Stomach (tissue), 9 donors: ENCODE measurements around the gene HLA-DMA. TPM values are rescaled to one million over a fixed set of nuclear protein-coding genes. Genes with fewer than 3 reads are reported as not detected.

ENCODE experiments used
- DNase-seq, 2 donors: peaks; one replicate each; pipeline versions ENCODE4 v3.0.0 to v3.0.0-alpha.2; 2013 to 2019
- H3K27ac ChIP-seq, 5 donors: fragments of 200-600 bp in 4 of 5; sonication (generic) in 4 of 5; one replicate each; pipeline ENCODE4 v1.5.1; 2013 to 2019; ENCODE audit warnings: mild to moderate bottlenecking in 1 of 5, moderate library complexity in 1 of 5
- H3K27me3 ChIP-seq, 3 donors: fragments of 200-600 bp; sonication (generic); one replicate each; pipeline ENCODE4 v1.5.1; 2017 to 2019; ENCODE audit warnings: mixed run types in 1 of 3
- H3K36me3 ChIP-seq, 4 donors: fragments of 200-600 bp; sonication (generic); 1 replicate in 3 of 4; 2 replicates in 1 of 4; pipeline ENCODE4 v1.5.1; 2016 to 2019
- H3K4me1 ChIP-seq, 4 donors: fragments of 200-600 bp; sonication (generic); one replicate each; pipeline ENCODE4 v1.5.1; 2016 to 2019
- H3K4me3 ChIP-seq, 4 donors: fragments of 200-600 bp; sonication (generic) in 3 of 4; one replicate each; pipeline ENCODE4 v1.5.1; 2016 to 2019; ENCODE audit warnings: mild to moderate bottlenecking in 1 of 4
- H3K9me3 ChIP-seq, 4 donors: fragments of 200-600 bp; sonication (generic); one replicate each; pipeline ENCODE4 v1.5.1; 2016 to 2019
- EP300 ChIP-seq: sonication (generic); formaldehyde crosslinking; IDR thresholded peaks from one replicate; pipeline ENCODE4 v1.6.1; 2017; ENCODE audit warnings: antibody characterized with exemption
- POLR2A ChIP-seq, 4 donors: fragments of 450-650 bp; IDR thresholded peaks; one replicate each; pipeline ENCODE4 v1.6.1; 2016; ENCODE audit warnings: antibody characterized with exemption in 4 of 4, control low read depth in 2 of 4, mild to moderate bottlenecking in 1 of 4, moderate library complexity in 1 of 4
- POLR2AphosphoS5 ChIP-seq, 3 donors: sonication (generic); formaldehyde crosslinking; IDR thresholded peaks; one replicate each; pipeline ENCODE4 v1.6.1; 2016; ENCODE audit warnings: antibody characterized with exemption in 3 of 3
- WGBS, 5 donors: extraction: QIAGEN DNeasy Blood & Tissue Kit in 3 of 5; methylation state at CpG; one replicate each; pipeline versions ENCODE4 v1.1.5 to v1.1.7; 2013 to 2018; 5-methylcytosine and 5-hydroxymethylcytosine counted together
- intact Hi-C: fragments of 100-400 bp; cut with DNase I; formaldehyde crosslinking; loops from one replicate; pipeline ENCODE4 v1.15.1; 2023; ENCODE audit warnings: low total_unique reads
- polyA plus RNA-seq, 3 donors: library from polyadenylated mRNA; stranded (reverse); fragments of 200-250 nt; gene quantifications; one replicate each; pipeline ENCODE4 v1.2.3, GENCODE V29; 2013
- total RNA-seq, 5 donors: library from RNA; depleted of rRNA; stranded (reverse); fragments of >200 nt; gene quantifications; one replicate each; pipeline versions ENCODE4 v1.1.0 to v1.2.3, GENCODE V29; 2014 to 2016
- TF ChIP-seq, protein P1 (sequence below), 7 experiments: fragments of 450-650 bp in 4 of 7; fragments of 200-600 bp in 3 of 7; sonication (generic) in 3 of 7; IDR thresholded peaks; one replicate each; pipeline ENCODE4 v1.5.1; 2016 to 2019; ENCODE audit warnings: antibody characterized with exemption in 7 of 7, control low read depth in 2 of 7, mild to moderate bottlenecking in 1 of 7
- donor health status: healthy with polysubstance abuse.
- donor health status: Bipolar disorder and iron deficiency.
- donor health status: healthy.

The HLA-DMA gene
- total and polyA plus RNA-seq, 8 donors = 0.87 to 129 (median 32.2) TPM

DNA sequence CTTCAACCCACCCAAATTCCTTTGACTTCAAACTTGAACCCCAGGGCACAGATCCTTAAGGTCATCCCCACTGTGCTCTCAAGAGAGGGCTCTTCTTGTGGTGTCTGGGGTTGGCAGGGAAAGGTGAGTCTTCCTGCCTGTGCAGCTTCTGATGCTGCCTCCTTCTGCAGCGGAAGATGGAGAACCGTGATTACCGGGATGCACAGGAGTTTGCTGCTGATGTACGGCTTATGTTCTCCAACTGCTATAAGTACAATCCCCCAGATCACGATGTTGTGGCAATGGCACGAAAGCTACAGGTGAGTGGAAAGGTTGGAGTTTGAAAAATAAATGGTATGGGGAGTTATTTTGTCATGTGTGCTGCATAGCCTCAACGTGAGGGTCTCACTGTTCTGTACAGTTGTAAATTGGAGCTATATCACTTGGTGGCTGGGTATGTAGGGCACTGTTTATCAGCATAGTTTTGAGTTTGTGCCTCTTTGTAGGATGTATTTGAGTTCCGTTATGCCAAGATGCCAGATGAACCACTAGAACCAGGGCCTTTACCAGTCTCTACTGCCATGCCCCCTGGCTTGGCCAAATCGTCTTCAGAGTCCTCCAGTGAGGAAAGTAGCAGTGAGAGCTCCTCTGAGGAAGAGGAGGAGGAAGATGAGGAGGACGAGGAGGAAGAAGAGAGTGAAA lies 24.5 kb upstream of the HLA-DMA start:
- Histone ChIP-seq H3K4me3 (peak overlapping the region in 2 of 4 donors; percentile 93 to 99), H3K27me3 (no peaks in the 10 kb centered on the region), H3K27ac (peak overlapping the region in 2 of 5 donors; percentile 35 to 41), H3K4me1 (peaks cover 69 to 84% (median 77%) of the 10 kb centered on the region in 4 donors), H3K36me3 (peaks cover 85 to 100% (median 95%) of the 10 kb centered on the region in 4 donors), H3K9me3 (no peaks in the 10 kb centered on the region)
- no peak for DNase-seq
- TF ChIP-seq EP300 = no peak
- TF ChIP-seq, protein P1, sequence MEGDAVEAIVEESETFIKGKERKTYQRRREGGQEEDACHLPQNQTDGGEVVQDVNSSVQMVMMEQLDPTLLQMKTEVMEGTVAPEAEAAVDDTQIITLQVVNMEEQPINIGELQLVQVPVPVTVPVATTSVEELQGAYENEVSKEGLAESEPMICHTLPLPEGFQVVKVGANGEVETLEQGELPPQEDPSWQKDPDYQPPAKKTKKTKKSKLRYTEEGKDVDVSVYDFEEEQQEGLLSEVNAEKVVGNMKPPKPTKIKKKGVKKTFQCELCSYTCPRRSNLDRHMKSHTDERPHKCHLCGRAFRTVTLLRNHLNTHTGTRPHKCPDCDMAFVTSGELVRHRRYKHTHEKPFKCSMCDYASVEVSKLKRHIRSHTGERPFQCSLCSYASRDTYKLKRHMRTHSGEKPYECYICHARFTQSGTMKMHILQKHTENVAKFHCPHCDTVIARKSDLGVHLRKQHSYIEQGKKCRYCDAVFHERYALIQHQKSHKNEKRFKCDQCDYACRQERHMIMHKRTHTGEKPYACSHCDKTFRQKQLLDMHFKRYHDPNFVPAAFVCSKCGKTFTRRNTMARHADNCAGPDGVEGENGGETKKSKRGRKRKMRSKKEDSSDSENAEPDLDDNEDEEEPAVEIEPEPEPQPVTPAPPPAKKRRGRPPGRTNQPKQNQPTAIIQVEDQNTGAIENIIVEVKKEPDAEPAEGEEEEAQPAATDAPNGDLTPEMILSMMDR (IDR thresholded peaks at IDR 0.05) = no peak
- no peak for TF ChIP-seq POLR2AphosphoS5 (IDR thresholded peaks at IDR 0.05)
- TF ChIP-seq POLR2A (IDR thresholded peaks at IDR 0.05) = no peak
- WGBS, 5 donors = 35 to 58% (median 38%) methylated on average over 10 of the region's 10 CpGs
- intact Hi-C loops = no loop called here

DNA sequence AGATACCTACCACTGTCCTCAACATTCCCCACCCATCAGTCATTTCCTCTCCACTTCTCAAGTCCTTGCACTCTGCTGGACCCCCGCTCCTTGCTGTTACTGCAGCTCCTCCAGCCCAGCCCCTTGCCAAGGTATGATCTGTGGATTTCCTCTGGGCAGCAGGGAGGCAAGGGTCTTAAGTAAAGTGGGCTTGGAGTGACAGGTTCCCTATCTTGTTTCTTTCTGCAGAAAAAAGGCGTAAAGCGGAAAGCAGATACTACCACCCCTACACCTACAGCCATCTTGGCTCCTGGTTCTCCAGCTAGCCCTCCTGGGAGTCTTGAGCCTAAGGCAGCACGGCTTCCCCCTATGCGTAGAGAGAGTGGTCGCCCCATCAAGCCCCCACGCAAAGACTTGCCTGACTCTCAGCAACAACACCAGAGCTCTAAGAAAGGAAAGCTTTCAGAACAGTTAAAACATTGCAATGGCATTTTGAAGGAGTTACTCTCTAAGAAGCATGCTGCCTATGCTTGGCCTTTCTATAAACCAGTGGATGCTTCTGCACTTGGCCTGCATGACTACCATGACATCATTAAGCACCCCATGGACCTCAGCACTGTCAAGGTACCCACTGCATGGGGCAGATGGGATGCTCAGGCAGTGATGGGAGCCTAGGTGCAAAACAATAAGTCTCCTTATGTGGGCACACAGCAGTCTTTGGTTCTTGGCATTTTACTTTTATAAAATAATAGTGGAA lies 23.6 kb upstream of the HLA-DMA start:
- 47 to 77% (median 64%) methylated on average over 7 of the region's 7 CpGs for WGBS, 5 donors
- no peaks in the 10 kb centered on the region for H3K9me3 ChIP-seq
- H3K27me3 ChIP-seq = no peaks in the 10 kb centered on the region
- H3K27ac ChIP-seq = peak overlapping the region in 1 of 5 donors; percentile 24
- peaks cover 85 to 94% (median 90%) of the 10 kb centered on the region in 4 donors for H3K36me3 ChIP-seq
- intact Hi-C loops = no loop called here
- no peak for DNase-seq
- H3K4me3 ChIP-seq = peak overlapping the region in 2 of 4 donors; percentile 93 to 99
- H3K4me1 ChIP-seq = peaks cover 60 to 75% (median 68%) of the 10 kb centered on the region in 4 donors
- TF ChIP-seq, protein P1 (IDR thresholded peaks at IDR 0.05) = no peak
- no peak for TF ChIP-seq EP300
- TF ChIP-seq POLR2A (IDR thresholded peaks at IDR 0.05) = no peak
- TF ChIP-seq POLR2AphosphoS5 (IDR thresholded peaks at IDR 0.05) = no peak

DNA sequence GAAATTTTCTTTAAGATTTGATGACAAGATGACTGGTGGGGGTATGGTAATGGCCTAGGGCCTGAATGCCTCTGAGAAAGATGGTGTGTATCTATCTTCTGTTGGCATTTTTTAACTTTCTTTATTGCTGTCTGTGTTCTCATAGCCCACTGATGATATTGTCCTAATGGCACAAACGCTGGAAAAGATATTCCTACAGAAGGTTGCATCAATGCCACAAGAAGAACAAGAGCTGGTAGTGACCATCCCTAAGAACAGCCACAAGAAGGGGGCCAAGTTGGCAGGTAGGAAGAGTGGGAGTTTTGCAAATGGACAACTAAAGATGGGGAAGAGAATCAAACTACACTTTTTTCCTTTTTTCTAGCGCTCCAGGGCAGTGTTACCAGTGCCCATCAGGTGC lies 23.0 kb upstream of the HLA-DMA start:
- no peak for DNase-seq
- intact Hi-C loops = no loop called here
- no peak for TF ChIP-seq POLR2A (IDR thresholded peaks at IDR 0.05)
- TF ChIP-seq, protein P1 (IDR thresholded peaks at IDR 0.05) = no peak
- no peak for TF ChIP-seq EP300
- no peak for TF ChIP-seq POLR2AphosphoS5 (IDR thresholded peaks at IDR 0.05)
- WGBS, 5 donors = 31 to 57% (median 40%) methylated on average over 2 of the region's 2 CpGs
- Histone ChIP-seq H3K36me3 (peaks cover 78 to 88% (median 84%) of the 10 kb centered on the region in 4 donors), H3K27ac (peak overlapping the region in 1 of 5 donors; percentile 24), H3K4me1 (peaks cover 56 to 69% (median 64%) of the 10 kb centered on the region in 4 donors), H3K4me3 (peak overlapping the region in 2 of 4 donors; percentile 93 to 99), H3K9me3 (no peaks in the 10 kb centered on the region), H3K27me3 (no peaks in the 10 kb centered on the region)

DNA sequence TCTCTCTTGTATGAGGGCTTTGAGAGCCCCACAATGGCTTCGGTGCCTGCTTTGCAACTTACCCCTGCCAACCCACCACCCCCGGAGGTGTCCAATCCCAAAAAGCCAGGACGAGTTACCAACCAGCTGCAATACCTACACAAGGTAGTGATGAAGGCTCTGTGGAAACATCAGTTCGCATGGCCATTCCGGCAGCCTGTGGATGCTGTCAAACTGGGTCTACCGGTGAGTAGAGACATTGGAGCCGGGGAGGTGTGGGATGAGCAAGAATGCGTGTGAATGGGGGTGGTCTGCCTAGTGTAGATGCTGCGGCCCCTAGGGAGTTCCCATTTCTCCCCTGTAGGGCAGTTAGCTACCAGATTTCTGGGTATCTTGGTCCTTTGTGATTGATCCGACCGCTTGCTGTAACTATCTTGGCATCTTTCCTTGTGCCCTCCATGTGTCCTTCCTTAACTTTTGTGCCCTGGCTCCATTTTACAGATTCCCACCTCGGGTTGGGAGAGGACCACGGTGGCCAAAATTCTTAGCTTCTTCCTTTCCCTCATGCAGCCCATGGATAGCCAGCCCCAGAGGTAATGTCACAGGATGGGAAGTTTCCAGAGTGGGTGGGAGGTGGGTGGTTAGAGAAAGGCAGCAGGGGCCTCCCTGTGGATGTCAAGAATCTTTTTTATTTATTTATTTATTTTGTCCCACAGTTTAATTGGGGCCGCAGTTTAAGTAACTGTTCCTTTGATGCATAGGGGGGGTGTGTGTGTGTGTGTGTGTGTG lies 21.8 kb upstream of the HLA-DMA start:
- 3 to 9% (median 4%) methylated on average over 14 of the region's 14 CpGs for WGBS, 5 donors

More for the DNA sequence above, 21.8 kb upstream of the HLA-DMA start:
- peak overlapping the region in 3 of 5 donors; percentile 52 to 99 (median 99) for H3K27ac ChIP-seq
- peaks cover 45 to 58% (median 53%) of the 10 kb centered on the region in 4 donors for H3K4me1 ChIP-seq
- H3K27me3 ChIP-seq = no peaks in the 10 kb centered on the region
- intact Hi-C loops = no loop called here
- no peak for TF ChIP-seq POLR2A (IDR thresholded peaks at IDR 0.05)
- no peak for DNase-seq
- peaks cover 67 to 76% (median 72%) of the 10 kb centered on the region in 4 donors for H3K36me3 ChIP-seq
- H3K4me3 ChIP-seq = peak overlapping the region; percentile 79 to 99 (median 94)
- H3K9me3 ChIP-seq = no peaks in the 10 kb centered on the region
